Measurements from ENCODE around the gene GSG1L. TPM values are rescaled to one million over a fixed set of nuclear protein-coding genes. Genes with fewer than 3 reads are reported as not detected.

The GSG1L gene
- polyA plus RNA-seq, 1 donor, result 3.2 TPM

GRCh38 chr16:27787665-27788064 lies 275.8 kb downstream of the GSG1L start:
- no peak for DNase-seq

GRCh38 chr16:27786923-27787625 lies 276.4 kb downstream of the GSG1L start:
- no peak for DNase-seq

GRCh38 chr16:27786221-27786922 lies 277.1 kb downstream of the GSG1L start:
- DNase-seq, result no peak

GRCh38 chr16:27785307-27785678 lies 278.2 kb downstream of the GSG1L start:
- no peak for DNase-seq

- DNase-seq, result no peak
Observed at GRCh38 chr16:27784351-27785306, 278.9 kb downstream of the GSG1L start.

- DNase-seq, result no peak
Observed at GRCh38 chr16:27781981-27782880, 281.3 kb downstream of the GSG1L start.

- DNase-seq, result peak; percentile 32
Observed at GRCh38 chr16:27781195-27781524, 282.4 kb downstream of the GSG1L start.

GRCh38 chr16:27780468-27781194 lies 282.9 kb downstream of the GSG1L start:
- no peak for DNase-seq

- DNase-seq, result peak; percentile 61
Observed at GRCh38 chr16:27779641-27780164, 283.8 kb downstream of the GSG1L start.

GRCh38 chr16:27778926-27779570 lies 284.5 kb downstream of the GSG1L start:
- DNase-seq, result no peak

GRCh38 chr16:27778171-27778925 lies 285.2 kb downstream of the GSG1L start:
- DNase-seq, result no peak

GRCh38 chr16:27777527-27777926 lies 286.0 kb downstream of the GSG1L start:
- no peak for DNase-seq

GRCh38 chr16:27776556-27777225 lies 286.8 kb downstream of the GSG1L start:
- DNase-seq, result no peak

GRCh38 chr16:27775254-27775653 lies 288.3 kb downstream of the GSG1L start:
- DNase-seq, result no peak

GRCh38 chr16:27774779-27775178 lies 288.7 kb downstream of the GSG1L start:
- DNase-seq, result no peak

GRCh38 chr16:27773344-27773743 lies 290.2 kb downstream of the GSG1L start:
- no peak for DNase-seq

GRCh38 chr16:27772093-27772825 lies 291.3 kb downstream of the GSG1L start:
- no peak for DNase-seq

GRCh38 chr16:27771201-27771910 lies 292.2 kb downstream of the GSG1L start:
- no peak for DNase-seq
